RWPE1 (cell line): ENCODE results near the gene SLIT3.

ENCODE experiments used
- CTCF ChIA-PET: fragments of 350-600 bp; sonication (Branson Sonifier 250); formaldehyde crosslinking; extraction: SDS; loops from one replicate; lab custom pipeline; 2021; lab: Yijun Ruan, JAX
- POLR2A ChIA-PET: fragments of 400-600 bp; formaldehyde crosslinking; extraction: SDS; loops from one replicate; lab custom pipeline; 2020; ENCODE audit warnings: antibody characterized with exemption; ENCODE audit not compliant: low non-redundant PET; lab: Yijun Ruan, JAX
- DNase-seq: peaks from one replicate; pipeline ENCODE4 v3.0.0; 2012; ENCODE audit warnings: low spot score
- H3K27ac ChIP-seq: fragments of 450-650 bp; 2 replicates; pipeline ENCODE4 v1.5.1; 2017
- CTCF ChIP-seq: fragments of 450-650 bp; conservative IDR thresholded peaks from 2 replicates; pipeline ENCODE4 v1.5.1; 2017; ENCODE audit warnings: low read depth, mild to moderate bottlenecking

The SLIT3 gene

GRCh38 chr5:168844016-168844921 is 456.7 kb downstream of the SLIT3 start:
- ChIA-PET POLR2A (no interaction called here), CTCF (no interaction called here)
- DNase-seq: no peak
- no peak for TF ChIP-seq CTCF
- H3K27ac ChIP-seq: no peak overlapping the region

GRCh38 chr5:168843277-168844015 is 457.5 kb downstream of the SLIT3 start:
- ChIA-PET CTCF (interaction anchor here (0.5 kb wide), 1 partner anchor 1082 kb away, joined by 3 read pairs; no protein-coding TSS in a partner anchor), POLR2A (no interaction called here)
- TF ChIP-seq CTCF: no peak
- no peak for DNase-seq
- H3K27ac ChIP-seq: no peak overlapping the region

- CTCF ChIA-PET: no interaction called here
- no peak for TF ChIP-seq CTCF
- DNase-seq: no peak
- no peak overlapping the region for H3K27ac ChIP-seq
- POLR2A ChIA-PET: no interaction called here
Observed at GRCh38 chr5:168842571-168843205, 458.3 kb downstream of the SLIT3 start.

GRCh38 chr5:168837852-168838251 is 463.1 kb downstream of the SLIT3 start:
- no peak for TF ChIP-seq CTCF
- POLR2A ChIA-PET: no interaction called here
- CTCF ChIA-PET: no interaction called here
- H3K27ac ChIP-seq: no peak overlapping the region
- DNase-seq: no peak

GRCh38 chr5:168836603-168837231 is 464.2 kb downstream of the SLIT3 start:
- no peak for DNase-seq
- no peak overlapping the region for H3K27ac ChIP-seq
- POLR2A ChIA-PET: no interaction called here
- CTCF ChIA-PET: interaction anchor here (0.6 to 0.8 kb wide), 3 partner anchors 251 to 757 kb away, joined by 3 to 6 read pairs (median 4); no protein-coding TSS in a partner anchor
- TF ChIP-seq CTCF: no peak

- ChIA-PET POLR2A (no interaction called here), CTCF (interaction anchor here (0.6 kb wide), 2 partner anchors 345 to 371 kb away, joined by 3 read pairs; no protein-coding TSS in a partner anchor)
- no peak overlapping the region for H3K27ac ChIP-seq
Observed at GRCh38 chr5:168833936-168834335, 467.0 kb downstream of the SLIT3 start.

More at GRCh38 chr5:168833936-168834335, 467.0 kb downstream of the SLIT3 start:
- no peak for DNase-seq
- TF ChIP-seq CTCF: no peak
